Mesothelial cell of epicardium (in vitro differentiated cells): ENCODE measurements around the gene PTGDR2. TPM values are rescaled to one million over a fixed set of nuclear protein-coding genes. Genes with fewer than 3 reads are reported as not detected.

Experiments used
- DNase-seq, 2 experiments: peaks; one replicate each; pipeline ENCODE4 v3.0.0; 2021; ENCODE audit warnings: low spot score in 2 of 2; ENCODE audit not compliant: unreplicated experiment in 2 of 2
- H3K27ac Mint-ChIP-seq: 2 replicates; pipeline ENCODE4 v1.8.0; 2021; ENCODE audit warnings: mixed read lengths
- H3K27me3 Mint-ChIP-seq: 2 replicates; pipeline ENCODE4 v1.8.0; 2021; ENCODE audit warnings: low read depth, mixed read lengths
- H3K36me3 Mint-ChIP-seq: 2 replicates; pipeline ENCODE4 v1.8.0; 2021; ENCODE audit warnings: mixed read lengths
- H3K4me1 Mint-ChIP-seq: 2 replicates; pipeline ENCODE4 v1.8.0; 2021; ENCODE audit warnings: mixed read lengths
- H3K4me3 Mint-ChIP-seq: 2 replicates; pipeline ENCODE4 v1.8.0; 2021; ENCODE audit warnings: mild to moderate bottlenecking, moderate library complexity, mixed read lengths
- H3K9me3 Mint-ChIP-seq: 2 replicates; pipeline ENCODE4 v1.8.0; 2021; ENCODE audit warnings: mixed read lengths
- total RNA-seq: library from RNA; stranded (reverse); gene quantifications from 3 replicates; pipeline ENCODE4 v1.2.1, GENCODE V29; 2021
- TF ChIP-seq, protein P1 (sequence below): fragments of 200-600 bp; sonication (generic); IDR thresholded peaks from one replicate; pipeline ENCODE4 v1.5.0; 2021; ENCODE audit warnings: antibody characterized with exemption; ENCODE audit not compliant: unreplicated experiment

The PTGDR2 gene
- total RNA-seq, 1 donor from 2014 or later: 0.60 TPM

DNA sequence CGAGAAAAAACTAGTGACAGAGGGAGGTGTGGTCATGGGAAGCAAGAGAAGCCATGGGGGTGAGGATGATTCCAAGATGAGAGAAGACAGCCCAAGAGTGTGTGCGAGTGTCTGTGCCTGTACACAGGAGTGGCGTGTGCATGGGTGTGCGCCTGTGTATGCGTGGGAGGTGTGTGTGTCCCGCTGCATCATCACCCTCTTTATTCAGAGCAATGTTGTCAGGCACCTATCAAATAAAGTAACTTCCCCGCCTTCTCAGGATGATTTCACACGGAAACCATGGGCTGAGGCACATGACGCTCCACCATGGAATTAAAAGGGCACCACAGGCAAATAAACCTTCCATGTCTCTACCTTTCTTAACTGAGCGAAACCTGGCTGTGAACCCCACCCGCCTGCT, 46.1 kb downstream of the PTGDR2 start:
- H3K27ac Mint-ChIP-seq: no peak overlapping the region
- H3K9me3 Mint-ChIP-seq: peaks cover 3% of the 10 kb centered on the region
- no peak for DNase-seq
- H3K36me3 Mint-ChIP-seq: no peaks in the 10 kb centered on the region
- TF ChIP-seq, protein P1, sequence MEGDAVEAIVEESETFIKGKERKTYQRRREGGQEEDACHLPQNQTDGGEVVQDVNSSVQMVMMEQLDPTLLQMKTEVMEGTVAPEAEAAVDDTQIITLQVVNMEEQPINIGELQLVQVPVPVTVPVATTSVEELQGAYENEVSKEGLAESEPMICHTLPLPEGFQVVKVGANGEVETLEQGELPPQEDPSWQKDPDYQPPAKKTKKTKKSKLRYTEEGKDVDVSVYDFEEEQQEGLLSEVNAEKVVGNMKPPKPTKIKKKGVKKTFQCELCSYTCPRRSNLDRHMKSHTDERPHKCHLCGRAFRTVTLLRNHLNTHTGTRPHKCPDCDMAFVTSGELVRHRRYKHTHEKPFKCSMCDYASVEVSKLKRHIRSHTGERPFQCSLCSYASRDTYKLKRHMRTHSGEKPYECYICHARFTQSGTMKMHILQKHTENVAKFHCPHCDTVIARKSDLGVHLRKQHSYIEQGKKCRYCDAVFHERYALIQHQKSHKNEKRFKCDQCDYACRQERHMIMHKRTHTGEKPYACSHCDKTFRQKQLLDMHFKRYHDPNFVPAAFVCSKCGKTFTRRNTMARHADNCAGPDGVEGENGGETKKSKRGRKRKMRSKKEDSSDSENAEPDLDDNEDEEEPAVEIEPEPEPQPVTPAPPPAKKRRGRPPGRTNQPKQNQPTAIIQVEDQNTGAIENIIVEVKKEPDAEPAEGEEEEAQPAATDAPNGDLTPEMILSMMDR: no peak
- H3K27me3 Mint-ChIP-seq: peaks cover 30% of the 10 kb centered on the region
- no peak overlapping the region for H3K4me3 Mint-ChIP-seq
- no peaks in the 10 kb centered on the region for H3K4me1 Mint-ChIP-seq

DNA sequence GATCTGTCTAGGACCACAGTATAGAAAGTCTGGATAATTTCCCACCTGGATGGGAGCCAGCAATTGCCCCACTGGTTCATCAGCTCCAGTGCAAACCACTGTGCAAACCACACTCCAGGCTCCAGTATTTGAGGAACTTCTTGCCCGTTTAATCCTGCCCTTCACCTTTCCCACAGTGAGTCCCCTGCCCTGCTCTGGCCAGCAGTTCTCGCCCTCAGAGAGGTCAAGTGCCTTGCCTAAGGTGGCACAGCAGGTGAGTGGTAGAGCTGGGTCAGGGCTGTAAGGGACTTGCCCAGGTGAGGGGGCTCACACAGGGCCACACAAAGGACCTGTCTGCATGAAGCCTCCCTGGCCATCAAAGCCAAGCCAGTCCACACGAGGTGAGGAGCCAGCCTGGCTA, 46.5 kb downstream of the PTGDR2 start:
- no peak for DNase-seq
- TF ChIP-seq, protein P1: no peak
- peaks cover 30% of the 10 kb centered on the region for H3K27me3 Mint-ChIP-seq
- peaks cover 3% of the 10 kb centered on the region for H3K9me3 Mint-ChIP-seq
- no peak overlapping the region for H3K27ac Mint-ChIP-seq
- no peak overlapping the region for H3K4me3 Mint-ChIP-seq
- H3K36me3 Mint-ChIP-seq: no peaks in the 10 kb centered on the region
- H3K4me1 Mint-ChIP-seq: no peaks in the 10 kb centered on the region

DNA sequence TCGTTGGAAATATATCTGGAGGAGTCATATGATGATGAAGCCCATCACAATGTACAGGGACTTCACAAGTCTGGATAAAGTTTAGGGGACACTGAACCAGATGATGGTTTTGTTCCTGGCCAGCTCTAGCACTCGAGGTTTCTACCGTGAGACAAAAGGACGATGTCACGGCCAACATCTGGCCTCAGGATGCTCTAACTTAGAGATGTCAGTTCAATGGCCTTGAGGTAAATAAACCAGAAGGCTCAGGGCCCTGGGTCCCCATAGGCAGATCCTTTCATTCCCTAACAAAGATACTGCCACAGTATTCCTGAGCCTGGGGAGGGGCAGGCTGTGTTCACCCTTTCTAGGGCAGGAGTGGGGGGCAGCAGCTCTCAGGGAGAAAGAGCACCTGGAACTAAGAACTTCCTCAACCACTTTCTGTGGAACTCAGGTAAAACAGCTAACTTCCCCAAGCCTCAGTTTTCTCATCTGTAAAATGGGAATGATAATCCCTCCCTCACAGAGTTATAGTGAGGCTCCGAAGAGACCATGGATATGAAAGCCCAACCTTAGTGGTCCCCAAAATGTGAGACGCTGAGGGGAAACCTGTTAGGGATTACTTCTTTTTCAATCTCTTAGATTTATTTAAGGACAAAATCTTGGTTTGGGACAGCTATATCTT, 52.3 kb downstream of the PTGDR2 start:
- Mint-ChIP-seq H3K4me3 (no peak overlapping the region), H3K36me3 (no peaks in the 10 kb centered on the region), H3K27ac (no peak overlapping the region), H3K27me3 (peaks cover 43% of the 10 kb centered on the region), H3K4me1 (no peaks in the 10 kb centered on the region), H3K9me3 (no peaks in the 10 kb centered on the region)
- TF ChIP-seq, protein P1: no peak
- no peak for DNase-seq

DNA sequence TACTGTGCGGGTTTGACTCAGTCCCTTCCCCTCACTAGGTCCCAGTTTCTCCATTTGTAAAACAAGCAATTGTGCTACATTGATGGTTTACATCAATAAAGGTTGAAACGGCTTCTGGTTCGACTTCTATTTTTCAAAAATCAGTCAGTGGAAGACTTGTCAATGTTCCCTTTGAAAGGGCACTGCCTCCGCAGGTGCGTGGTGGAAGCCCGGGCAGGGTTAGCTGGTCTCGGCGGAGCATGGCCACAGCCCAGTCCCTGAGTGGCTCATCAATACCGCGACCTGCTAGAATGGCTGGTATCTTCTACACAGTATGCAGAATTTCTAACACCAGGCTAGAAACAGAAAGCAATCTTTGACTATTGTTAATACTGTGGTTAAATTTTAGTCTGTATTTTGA, 54.6 kb downstream of the PTGDR2 start:
- TF ChIP-seq, protein P1: no peak
- no peak for DNase-seq

More for the DNA sequence above, 54.6 kb downstream of the PTGDR2 start:
- H3K27ac Mint-ChIP-seq: no peak overlapping the region
- H3K9me3 Mint-ChIP-seq: no peaks in the 10 kb centered on the region
- H3K4me1 Mint-ChIP-seq: no peaks in the 10 kb centered on the region
- H3K36me3 Mint-ChIP-seq: no peaks in the 10 kb centered on the region
- peaks cover 52% of the 10 kb centered on the region for H3K27me3 Mint-ChIP-seq
- no peak overlapping the region for H3K4me3 Mint-ChIP-seq

Other genes with a start within 250 kb of the PTGDR2 start
- not detected in 3 replicates for gene MS4A8, start 156.3 kb downstream of the PTGDR2 start, total RNA-seq
- gene MS4A18, start 131.2 kb downstream of the PTGDR2 start, total RNA-seq: not detected in 3 replicates
- gene MS4A15, start 99.1 kb downstream of the PTGDR2 start, total RNA-seq: 0.13 to 0.42 TPM (median 0.18 TPM) in 3 replicates
- gene MS4A10, start 70.6 kb downstream of the PTGDR2 start, total RNA-seq: not detected in 3 replicates
- gene CCDC86, start 13.8 kb downstream of the PTGDR2 start, total RNA-seq: 22.5 to 23.2 TPM (median 22.6 TPM) in 3 replicates
- gene ZP1, start 11.6 kb upstream of the PTGDR2 start, total RNA-seq: 0.16 to 0.31 TPM in 2 of 3 replicates, not detected in the other
- gene PRPF19, start 50.6 kb upstream of the PTGDR2 start, total RNA-seq: 96.3 to 100 TPM (median 97.6 TPM) in 3 replicates
- 52.5 to 56.8 TPM (median 55.2 TPM) in 3 replicates for gene TMEM109, start 58.2 kb upstream of the PTGDR2 start, total RNA-seq
- 182 to 197 TPM (median 193 TPM) in 3 replicates for gene TMEM132A, start 68.5 kb upstream of the PTGDR2 start, total RNA-seq
- gene SLC15A3, start 96.2 kb upstream of the PTGDR2 start, total RNA-seq: 5.0 to 7.4 TPM (median 5.2 TPM) in 3 replicates
- gene CD6, start 115.7 kb upstream of the PTGDR2 start, total RNA-seq: 0.27 to 0.31 TPM in 2 of 3 replicates, not detected in the other
- not detected in 3 replicates for gene CD5, start 246.5 kb upstream of the PTGDR2 start, total RNA-seq